Thyroid gland (tissue), 4 donors: ENCODE data around the gene ALG8.
"Not testable (repeated sequence)": the region's sequence is repeated elsewhere in the genome, so short reads cannot be mapped to it uniquely, and the experiment has no call there.

ENCODE experiments used
- POLR2A ChIP-seq, 2 donors: fragments of 450-650 bp; IDR thresholded peaks; one replicate each; pipeline ENCODE4 v1.6.1; 2017; ENCODE audit warnings: antibody characterized with exemption in 2 of 2, mild to moderate bottlenecking in 2 of 2, moderate library complexity in 1 of 2
- TF ChIP-seq, protein P1 (sequence below), 6 experiments: fragments of 200-600 bp in 3 of 6; fragments of 450-650 bp in 3 of 6; sonication (generic) in 3 of 6; IDR thresholded peaks; one replicate each; pipeline ENCODE4 v1.5.1; 2016 to 2019; ENCODE audit warnings: antibody characterized with exemption in 6 of 6, mild to moderate bottlenecking in 2 of 6, inconsistent platforms in 1 of 6, moderate library complexity in 1 of 6

DNA sequence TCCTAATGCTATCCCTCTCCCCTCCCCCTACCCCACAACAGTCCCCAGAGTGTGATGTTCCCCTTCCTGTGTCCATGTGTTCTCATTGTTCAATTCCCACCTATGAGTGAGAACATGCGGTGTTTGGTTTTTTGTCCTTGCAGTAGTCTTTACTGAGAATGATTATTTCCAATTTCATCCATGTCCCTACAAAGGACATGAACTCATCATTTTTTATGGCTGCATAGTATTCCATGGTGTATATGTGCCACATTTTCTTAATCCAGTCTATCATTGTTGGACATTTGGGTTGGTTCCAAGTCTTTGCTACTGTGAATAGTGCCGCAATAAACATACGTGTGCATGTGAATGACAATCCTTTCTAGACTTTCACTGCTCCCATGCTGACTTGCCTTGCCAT lies 36.4 kb upstream of the ALG8 start:
- TF ChIP-seq, protein P1, sequence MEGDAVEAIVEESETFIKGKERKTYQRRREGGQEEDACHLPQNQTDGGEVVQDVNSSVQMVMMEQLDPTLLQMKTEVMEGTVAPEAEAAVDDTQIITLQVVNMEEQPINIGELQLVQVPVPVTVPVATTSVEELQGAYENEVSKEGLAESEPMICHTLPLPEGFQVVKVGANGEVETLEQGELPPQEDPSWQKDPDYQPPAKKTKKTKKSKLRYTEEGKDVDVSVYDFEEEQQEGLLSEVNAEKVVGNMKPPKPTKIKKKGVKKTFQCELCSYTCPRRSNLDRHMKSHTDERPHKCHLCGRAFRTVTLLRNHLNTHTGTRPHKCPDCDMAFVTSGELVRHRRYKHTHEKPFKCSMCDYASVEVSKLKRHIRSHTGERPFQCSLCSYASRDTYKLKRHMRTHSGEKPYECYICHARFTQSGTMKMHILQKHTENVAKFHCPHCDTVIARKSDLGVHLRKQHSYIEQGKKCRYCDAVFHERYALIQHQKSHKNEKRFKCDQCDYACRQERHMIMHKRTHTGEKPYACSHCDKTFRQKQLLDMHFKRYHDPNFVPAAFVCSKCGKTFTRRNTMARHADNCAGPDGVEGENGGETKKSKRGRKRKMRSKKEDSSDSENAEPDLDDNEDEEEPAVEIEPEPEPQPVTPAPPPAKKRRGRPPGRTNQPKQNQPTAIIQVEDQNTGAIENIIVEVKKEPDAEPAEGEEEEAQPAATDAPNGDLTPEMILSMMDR (IDR thresholded peaks at IDR 0.05): not testable (repeated sequence)
- not testable (repeated sequence) for TF ChIP-seq POLR2A (IDR thresholded peaks at IDR 0.05)
